SU-DHL-6 (cell line): Measurements from ENCODE around the gene ANKRD55.

Source experiments
- CTCF ChIP-seq: fragments of 200-600 bp; sonication (generic); IDR thresholded peaks from one replicate; pipeline ENCODE4 v1.5.1; 2017; ENCODE audit warnings: antibody characterized with exemption, mild to moderate bottlenecking, low read length, moderate library complexity; ENCODE audit not compliant: insufficient read depth, poor library complexity, severe bottlenecking
- EZH2phosphoT487 ChIP-seq: fragments of 200-600 bp; sonication (generic), shearing (Covaris generic); conservative IDR thresholded peaks from 2 replicates; pipeline ENCODE4 v1.6.1; 2018; ENCODE audit warnings: mild to moderate bottlenecking, antibody characterized with exemption, low read length, moderate library complexity, mixed read lengths

GRCh38 chr5:56075361-56075760 is 157.8 kb downstream of the ANKRD55 start:
- TF ChIP-seq CTCF (no peak), EZH2phosphoT487 (no peak)
